ENCODE data around the gene CRAT.

DNA sequence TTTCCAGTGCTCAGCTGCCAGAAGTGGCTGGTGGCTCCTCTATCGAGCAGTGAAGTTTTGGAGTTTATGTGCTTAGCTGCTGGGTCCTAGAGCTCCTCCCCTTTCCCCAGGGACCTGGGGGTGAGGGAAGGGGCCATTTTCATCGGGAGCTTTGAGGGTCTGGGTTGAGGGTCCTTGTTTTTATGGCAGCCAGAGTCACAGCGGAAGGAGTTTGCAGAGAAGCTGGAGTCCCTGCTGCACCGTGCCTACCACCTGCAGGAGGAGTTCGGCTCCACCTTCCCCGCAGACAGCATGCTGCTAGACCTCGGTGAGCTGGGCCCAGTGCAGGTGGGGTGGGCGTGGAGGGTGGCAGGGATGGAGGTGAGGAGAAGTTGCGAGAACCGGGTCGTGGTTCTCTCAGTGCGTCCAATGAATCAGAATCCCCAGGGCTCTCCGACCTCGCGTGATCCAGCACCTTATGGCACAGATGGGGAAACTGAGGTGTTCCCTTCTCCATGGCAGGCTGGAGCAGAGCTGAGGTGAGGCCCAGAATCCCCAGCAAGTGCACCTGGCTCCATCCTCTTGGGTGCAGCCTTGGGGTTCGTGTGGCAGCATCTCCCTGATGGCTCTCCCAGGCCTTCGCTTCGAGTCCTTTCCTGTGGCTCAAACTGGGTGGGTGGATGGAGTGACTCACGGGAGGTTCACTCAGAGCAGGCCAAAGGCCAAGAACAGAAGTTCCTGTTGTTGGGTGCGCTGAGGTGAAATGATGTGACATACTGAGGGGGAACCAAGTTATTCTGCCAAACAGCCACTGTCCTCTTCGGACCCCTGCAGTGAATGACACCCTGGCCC, 51.4 kb downstream of the CRAT start:
- TF ChIP-seq, protein P1, sequence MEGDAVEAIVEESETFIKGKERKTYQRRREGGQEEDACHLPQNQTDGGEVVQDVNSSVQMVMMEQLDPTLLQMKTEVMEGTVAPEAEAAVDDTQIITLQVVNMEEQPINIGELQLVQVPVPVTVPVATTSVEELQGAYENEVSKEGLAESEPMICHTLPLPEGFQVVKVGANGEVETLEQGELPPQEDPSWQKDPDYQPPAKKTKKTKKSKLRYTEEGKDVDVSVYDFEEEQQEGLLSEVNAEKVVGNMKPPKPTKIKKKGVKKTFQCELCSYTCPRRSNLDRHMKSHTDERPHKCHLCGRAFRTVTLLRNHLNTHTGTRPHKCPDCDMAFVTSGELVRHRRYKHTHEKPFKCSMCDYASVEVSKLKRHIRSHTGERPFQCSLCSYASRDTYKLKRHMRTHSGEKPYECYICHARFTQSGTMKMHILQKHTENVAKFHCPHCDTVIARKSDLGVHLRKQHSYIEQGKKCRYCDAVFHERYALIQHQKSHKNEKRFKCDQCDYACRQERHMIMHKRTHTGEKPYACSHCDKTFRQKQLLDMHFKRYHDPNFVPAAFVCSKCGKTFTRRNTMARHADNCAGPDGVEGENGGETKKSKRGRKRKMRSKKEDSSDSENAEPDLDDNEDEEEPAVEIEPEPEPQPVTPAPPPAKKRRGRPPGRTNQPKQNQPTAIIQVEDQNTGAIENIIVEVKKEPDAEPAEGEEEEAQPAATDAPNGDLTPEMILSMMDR (conservative IDR thresholded peaks at IDR 0.05; ENCODE audit: low read depth, low read length) = no peak
- TF ChIP-seq EZH2 (IDR thresholded peaks at IDR 0.05; ENCODE audit: borderline replicate concordance, low read depth, low read length, poor library complexity, severe bottlenecking) = no peak

Measured in A673 (cell line).